GM12891 (cell line): Measurements from ENCODE around the gene TRIM52.

Source experiments
- POLR2A ChIP-seq: IDR thresholded peaks from 2 replicates; pipeline ENCODE4 v1.6.1; 2011; ENCODE audit warnings: low read depth, low read length, control low read depth
- TAF1 ChIP-seq: IDR thresholded peaks from 2 replicates; pipeline ENCODE4 v1.6.1; 2011; ENCODE audit warnings: low read depth, low read length, control low read depth

GRCh38 chr5:181234455-181235306 is 26.3 kb downstream of the TRIM52 start:
- TF ChIP-seq TAF1 = no peak
- TF ChIP-seq POLR2A = peak; percentile 68
